ENCODE results near the gene MRPL45. TPM values are rescaled to one million over a fixed set of nuclear protein-coding genes. Genes with fewer than 3 reads are reported as not detected.

The MRPL45 gene
- total RNA-seq, 1 experiment from 2014 or later: 60.3 TPM

- POLR2A ChIA-PET: no interaction called here
- DNase-seq (ENCODE audit: low spot score): no peak
- TF ChIP-seq ZNF396 (CRISPR knock-in tag; IDR thresholded peaks at IDR 0.05; ENCODE audit: borderline replicate concordance): no peak
- TF ChIP-seq TEAD4 (CRISPR knock-in tag; IDR thresholded peaks at IDR 0.05): no peak
- no peak for TF ChIP-seq JUN (CRISPR knock-in tag; IDR thresholded peaks at IDR 0.05)
- TF ChIP-seq ZNF532 (CRISPR knock-in tag; IDR thresholded peaks at IDR 0.05; ENCODE audit: borderline replicate concordance): no peak
- TF ChIP-seq ERG (CRISPR knock-in tag; IDR thresholded peaks at IDR 0.05): no peak
- no peak for TF ChIP-seq ZNF671 (CRISPR knock-in tag; IDR thresholded peaks at IDR 0.05)
- no peaks in the 10 kb centered on the region for H3K27me3 Mint-ChIP-seq (ENCODE audit: low read depth)
- H3K9me3 Mint-ChIP-seq: no peaks in the 10 kb centered on the region
- ATAC-seq: no peak
- no peak overlapping the region for H3K4me3 Mint-ChIP-seq
- H3K36me3 Mint-ChIP-seq: peaks cover 30% of the 10 kb centered on the region
- CTCF ChIA-PET: interaction anchor here (1.1 to 2.3 kb wide), 2 partner anchors 16 to 50 kb away, joined by 4 to 8 read pairs; no protein-coding TSS in a partner anchor
- peaks cover 22% of the 10 kb centered on the region for H3K4me1 Mint-ChIP-seq
- peak overlapping the region; percentile 53; the same call in 1 of the 2 replicates for H3K27ac Mint-ChIP-seq
Observed at GRCh38 chr17:38364741-38365140, 67.8 kb downstream of the MRPL45 start.

GRCh38 chr17:38369124-38369886, 72.3 kb downstream of the MRPL45 start:
- Mint-ChIP-seq H3K4me1 (no peaks in the 10 kb centered on the region), H3K9me3 (no peaks in the 10 kb centered on the region), H3K36me3 (peaks cover 50% of the 10 kb centered on the region), H3K27me3 (ENCODE audit: low read depth) (no peaks in the 10 kb centered on the region), H3K4me3 (no peak overlapping the region), H3K27ac (no peak overlapping the region)
- no peak for ATAC-seq
- ChIA-PET POLR2A (no interaction called here), CTCF (interaction anchor here (0.7 to 1.5 kb wide), 4 partner anchors 12 to 307 kb away, joined by 3 to 5 read pairs (median 3); no protein-coding TSS in a partner anchor)
- no peak for DNase-seq (ENCODE audit: low spot score)
- TF ChIP-seq SMAD3 (CRISPR knock-in tag; IDR thresholded peaks at IDR 0.05; ENCODE audit: borderline replicate concordance) (no peak), ELF4 (CRISPR knock-in tag; IDR thresholded peaks at IDR 0.05; ENCODE audit: low read depth) (no peak), MXD4 (CRISPR knock-in tag; IDR thresholded peaks at IDR 0.05; ENCODE audit: borderline replicate concordance) (no peak), MYBL2 (CRISPR knock-in tag; IDR thresholded peaks at IDR 0.05) (no peak), TCF7 (CRISPR knock-in tag; IDR thresholded peaks at IDR 0.05; ENCODE audit: low read depth) (no peak), IRF2 (CRISPR knock-in tag; IDR thresholded peaks at IDR 0.05; ENCODE audit: borderline replicate concordance, low read depth) (no peak), ATF6 (CRISPR knock-in tag; IDR thresholded peaks at IDR 0.05) (no peak), ZNF263 (CRISPR knock-in tag; IDR thresholded peaks at IDR 0.05; ENCODE audit: low read depth) (no peak), ZNF281 (CRISPR knock-in tag; IDR thresholded peaks at IDR 0.05) (no peak), PRRX2 (CRISPR knock-in tag; IDR thresholded peaks at IDR 0.05) (no peak), USF1 (CRISPR knock-in tag; IDR thresholded peaks at IDR 0.05) (no peak), CDX4 (CRISPR knock-in tag; IDR thresholded peaks at IDR 0.05; ENCODE audit: borderline replicate concordance) (no peak), GTF2I (CRISPR knock-in tag; conservative IDR thresholded peaks at IDR 0.05) (no peak), E2F1 (CRISPR knock-in tag; IDR thresholded peaks at IDR 0.05) (no peak)
